GM18951 (cell line): ENCODE measurements around the gene CLMN.

ENCODE experiments used
- POLR2A ChIP-seq: IDR thresholded peaks from 4 replicates; pipeline ENCODE4 v1.6.1; 2011; ENCODE audit warnings: mild to moderate bottlenecking; ENCODE audit not compliant: insufficient read length, insufficient read depth; ENCODE audit errors: extremely low read depth
- in situ Hi-C: fragments of 300-500 bp; cut with MboI; formaldehyde crosslinking; loops from one replicate; pipeline ENCODE4 v1.12.0; 2022; ENCODE audit warnings: low sequenced_read_pairs, mixed read lengths, inconsistent platforms; ENCODE audit not compliant: unreplicated experiment

The CLMN gene, protein sequence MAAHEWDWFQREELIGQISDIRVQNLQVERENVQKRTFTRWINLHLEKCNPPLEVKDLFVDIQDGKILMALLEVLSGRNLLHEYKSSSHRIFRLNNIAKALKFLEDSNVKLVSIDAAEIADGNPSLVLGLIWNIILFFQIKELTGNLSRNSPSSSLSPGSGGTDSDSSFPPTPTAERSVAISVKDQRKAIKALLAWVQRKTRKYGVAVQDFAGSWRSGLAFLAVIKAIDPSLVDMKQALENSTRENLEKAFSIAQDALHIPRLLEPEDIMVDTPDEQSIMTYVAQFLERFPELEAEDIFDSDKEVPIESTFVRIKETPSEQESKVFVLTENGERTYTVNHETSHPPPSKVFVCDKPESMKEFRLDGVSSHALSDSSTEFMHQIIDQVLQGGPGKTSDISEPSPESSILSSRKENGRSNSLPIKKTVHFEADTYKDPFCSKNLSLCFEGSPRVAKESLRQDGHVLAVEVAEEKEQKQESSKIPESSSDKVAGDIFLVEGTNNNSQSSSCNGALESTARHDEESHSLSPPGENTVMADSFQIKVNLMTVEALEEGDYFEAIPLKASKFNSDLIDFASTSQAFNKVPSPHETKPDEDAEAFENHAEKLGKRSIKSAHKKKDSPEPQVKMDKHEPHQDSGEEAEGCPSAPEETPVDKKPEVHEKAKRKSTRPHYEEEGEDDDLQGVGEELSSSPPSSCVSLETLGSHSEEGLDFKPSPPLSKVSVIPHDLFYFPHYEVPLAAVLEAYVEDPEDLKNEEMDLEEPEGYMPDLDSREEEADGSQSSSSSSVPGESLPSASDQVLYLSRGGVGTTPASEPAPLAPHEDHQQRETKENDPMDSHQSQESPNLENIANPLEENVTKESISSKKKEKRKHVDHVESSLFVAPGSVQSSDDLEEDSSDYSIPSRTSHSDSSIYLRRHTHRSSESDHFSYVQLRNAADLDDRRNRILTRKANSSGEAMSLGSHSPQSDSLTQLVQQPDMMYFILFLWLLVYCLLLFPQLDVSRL

DNA sequence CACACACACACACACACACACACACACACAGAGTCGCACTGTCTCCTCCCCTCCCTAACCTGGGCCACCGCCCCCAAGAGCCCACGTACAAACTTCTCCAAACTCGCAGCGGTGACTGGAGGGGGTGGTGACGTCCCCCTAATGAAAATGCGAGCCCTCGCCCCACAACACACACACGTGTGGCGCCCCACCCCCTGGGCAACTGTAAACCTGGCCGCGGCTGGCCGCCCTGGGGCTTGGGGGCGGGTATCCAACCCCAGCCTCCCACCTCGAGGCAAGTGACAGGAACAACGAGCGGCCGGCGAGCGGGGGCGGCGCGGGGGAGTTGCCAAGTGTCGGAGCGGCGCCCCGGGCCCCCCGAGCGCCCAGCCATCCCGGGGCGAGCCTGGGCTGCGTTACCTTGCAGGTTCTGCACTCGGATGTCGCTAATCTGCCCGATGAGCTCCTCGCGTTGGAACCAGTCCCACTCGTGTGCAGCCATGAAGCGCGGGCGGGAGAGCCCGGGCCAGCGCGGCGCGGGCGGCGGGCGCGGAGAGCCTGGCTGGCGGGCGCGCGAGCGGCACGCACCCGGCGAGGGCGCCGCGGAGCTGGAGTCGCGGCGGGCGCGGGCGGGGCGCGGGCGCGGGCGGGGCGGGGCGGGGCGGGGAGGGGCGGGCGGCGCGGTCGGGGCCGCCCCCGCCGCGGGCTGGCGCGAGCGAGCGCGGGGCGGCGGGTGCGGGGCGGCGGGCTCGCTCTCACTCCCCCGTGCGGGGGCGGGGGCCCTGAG lies at the start of gene CLMN:
Gene CLMN (minus strand): TSS at position 597 of the 766 bp plus-strand sequence. CDS start 116 bp downstream, at position 481.
- in situ Hi-C loops = no loop called here
- TF ChIP-seq POLR2A = peak; percentile 27

DNA sequence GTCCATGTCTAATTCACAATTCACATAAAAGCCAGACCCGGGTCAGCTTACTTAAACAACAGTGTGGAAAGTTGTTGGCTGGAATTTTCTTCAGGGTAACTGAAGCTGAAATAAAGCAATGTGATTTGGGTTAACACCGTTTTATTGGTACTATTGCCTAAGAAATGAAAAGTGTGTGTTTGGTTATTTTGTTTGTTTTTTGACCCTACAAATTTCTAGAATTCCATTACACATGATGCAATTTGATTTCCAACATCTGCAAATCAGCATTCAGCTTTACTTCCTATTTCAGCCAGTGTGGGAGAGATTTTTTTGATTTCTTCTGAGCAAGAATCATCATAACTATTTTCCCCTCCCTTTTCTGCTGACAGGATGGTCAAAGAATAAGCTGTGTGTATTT lies 45.7 kb upstream of the CLMN start:
- in situ Hi-C loops = loop anchor here (25.0 kb wide), 1 partner anchor 678 kb away; no protein-coding TSS in a partner anchor
- TF ChIP-seq POLR2A = no peak

DNA sequence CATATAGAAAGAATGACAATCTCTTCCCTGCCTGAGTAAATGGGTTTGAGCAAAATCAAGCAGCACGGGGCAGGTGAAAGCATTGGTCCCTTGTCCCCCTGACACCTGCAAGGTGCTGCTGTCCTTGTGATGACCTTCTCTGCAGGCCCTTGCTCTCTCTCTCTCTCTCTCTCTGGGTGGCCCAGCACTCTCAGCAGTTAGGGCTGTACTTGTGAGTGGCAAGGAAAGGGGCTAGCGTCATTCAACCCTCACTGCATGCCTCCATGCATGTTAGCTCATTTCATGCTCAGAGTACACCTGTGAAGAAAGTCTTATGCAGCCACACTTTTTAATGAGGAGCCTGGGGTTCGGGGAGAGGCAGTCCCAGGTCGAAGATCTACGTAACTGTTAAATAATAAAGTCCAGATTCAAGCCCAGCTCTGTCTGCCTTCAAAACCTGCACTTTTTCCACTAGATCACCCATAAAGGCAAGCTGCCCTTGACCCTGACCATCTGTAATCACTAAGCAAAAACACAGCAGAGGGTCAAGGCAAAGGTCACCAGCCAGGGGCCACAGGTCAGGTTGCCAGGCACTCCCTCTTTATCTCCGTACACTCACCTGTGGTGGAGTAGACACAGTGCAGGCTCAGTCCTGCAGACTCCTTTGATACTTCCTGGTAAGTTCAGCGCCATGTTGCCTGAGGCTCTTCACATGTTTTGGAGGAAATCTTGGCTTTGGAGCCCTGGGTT lies 44.9 kb upstream of the CLMN start:
- in situ Hi-C loops = loop anchor here (25.0 kb wide), 1 partner anchor 677 kb away; no protein-coding TSS in a partner anchor
- no peak for TF ChIP-seq POLR2A

DNA sequence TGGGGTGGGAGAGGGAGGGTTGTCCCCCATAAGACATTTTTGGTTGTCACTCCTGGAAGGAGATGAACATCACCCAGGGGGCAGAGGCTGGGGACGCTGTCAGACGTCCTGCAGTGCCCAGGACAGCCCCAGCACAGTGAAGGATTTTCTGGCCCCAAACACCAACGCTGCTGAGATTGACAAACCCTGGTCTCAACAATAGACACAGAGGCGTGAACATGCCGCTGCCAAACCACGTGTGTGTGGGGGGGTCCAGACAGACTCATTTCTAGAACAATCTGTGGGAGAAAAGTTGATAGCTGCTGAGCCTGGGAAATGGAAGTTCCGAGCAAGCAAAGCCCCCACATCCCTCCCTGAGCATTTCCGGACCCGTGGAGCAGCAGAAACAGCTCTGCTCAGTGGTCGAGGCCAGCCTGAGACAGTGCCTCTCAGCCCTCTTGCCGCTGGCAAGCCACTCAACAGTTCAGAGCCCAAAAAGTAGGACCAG lies 43.8 kb upstream of the CLMN start:
- in situ Hi-C loops = loop anchor here (25.0 kb wide), 1 partner anchor 676 kb away; no protein-coding TSS in a partner anchor
- no peak for TF ChIP-seq POLR2A

DNA sequence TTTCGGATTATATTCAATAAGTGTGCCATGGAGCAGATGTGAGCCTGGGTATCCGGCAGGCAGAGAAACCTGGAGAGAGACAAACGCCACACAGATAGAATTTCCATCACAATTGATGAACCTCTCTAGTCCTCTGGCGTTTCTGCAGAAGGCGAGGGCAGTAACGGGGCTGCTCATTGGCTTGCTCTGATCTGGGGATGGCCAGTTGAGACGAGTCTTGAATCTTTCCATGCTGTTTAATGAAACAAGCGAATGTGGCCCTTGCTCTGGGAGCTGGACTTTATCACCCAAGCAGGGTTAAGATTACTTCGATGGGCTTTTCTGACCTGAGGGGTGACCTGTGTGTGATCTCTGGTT lies 42.4 kb upstream of the CLMN start:
- no peak for TF ChIP-seq POLR2A

DNA sequence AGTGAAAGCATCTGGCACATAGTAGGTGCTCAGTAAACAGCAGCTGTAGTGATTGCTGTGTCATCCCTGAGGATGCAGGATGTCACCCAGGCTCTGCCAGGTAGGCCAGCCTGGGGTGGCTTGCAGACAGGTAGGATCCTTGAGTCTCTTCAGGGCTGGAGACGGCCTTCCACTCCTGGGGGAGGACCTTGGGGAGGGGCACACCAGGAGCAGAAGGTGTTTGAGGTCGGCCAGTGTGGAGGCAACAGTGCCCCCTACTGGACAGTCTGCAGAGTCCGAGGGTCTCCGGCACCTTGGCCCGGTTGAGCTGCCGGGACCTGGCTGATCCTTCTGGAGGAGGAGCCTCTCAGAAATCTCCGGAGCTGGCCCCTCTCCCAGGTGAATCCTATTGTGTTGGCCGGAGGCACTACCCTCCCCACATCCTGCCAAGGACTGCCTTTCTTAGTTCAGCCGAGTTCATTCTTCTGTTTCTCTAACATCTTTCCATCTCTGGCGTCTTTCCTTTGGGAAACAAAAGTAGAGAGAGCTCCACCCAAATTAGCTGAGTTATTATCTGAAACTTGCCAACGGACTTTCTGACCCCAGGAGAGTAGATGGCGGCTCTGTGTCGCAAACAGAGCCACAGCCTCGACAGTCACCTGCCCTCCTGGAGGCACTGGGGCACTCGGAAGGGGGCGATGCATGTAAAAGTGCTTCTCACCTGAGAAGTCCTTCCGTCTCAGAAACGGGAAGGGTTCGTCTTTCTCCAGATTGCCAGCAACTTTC lies 41.8 kb upstream of the CLMN start:
- in situ Hi-C loops = loop anchor here (25.0 kb wide), 1 partner anchor 674 kb away; no protein-coding TSS in a partner anchor
- no peak for TF ChIP-seq POLR2A

More for the DNA sequence above, 42.4 kb upstream of the CLMN start:
- in situ Hi-C loops = loop anchor here (25.0 kb wide), 1 partner anchor 675 kb away; no protein-coding TSS in a partner anchor

DNA sequence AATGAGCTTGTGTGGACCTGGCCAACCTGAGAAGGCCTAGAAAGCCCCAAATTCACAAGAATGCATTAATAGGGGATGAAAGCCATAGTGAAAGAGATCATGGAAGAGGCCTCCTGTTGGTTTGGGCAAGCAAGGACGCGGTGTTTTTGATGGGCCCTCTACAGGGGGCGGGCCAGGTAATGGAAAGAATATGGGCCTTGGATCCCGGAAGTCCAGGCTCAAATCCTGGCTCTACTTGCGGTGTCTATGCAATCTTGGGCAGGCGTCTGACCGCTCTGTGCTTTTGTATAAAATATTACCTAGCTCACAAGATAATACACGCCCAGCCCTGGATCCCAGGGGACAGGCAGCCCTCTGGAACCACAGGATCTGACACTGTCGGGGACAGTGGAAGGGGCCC lies 41.1 kb upstream of the CLMN start:
- in situ Hi-C loops = loop anchor here (25.0 kb wide), 1 partner anchor 674 kb away; no protein-coding TSS in a partner anchor
- TF ChIP-seq POLR2A = no peak

DNA sequence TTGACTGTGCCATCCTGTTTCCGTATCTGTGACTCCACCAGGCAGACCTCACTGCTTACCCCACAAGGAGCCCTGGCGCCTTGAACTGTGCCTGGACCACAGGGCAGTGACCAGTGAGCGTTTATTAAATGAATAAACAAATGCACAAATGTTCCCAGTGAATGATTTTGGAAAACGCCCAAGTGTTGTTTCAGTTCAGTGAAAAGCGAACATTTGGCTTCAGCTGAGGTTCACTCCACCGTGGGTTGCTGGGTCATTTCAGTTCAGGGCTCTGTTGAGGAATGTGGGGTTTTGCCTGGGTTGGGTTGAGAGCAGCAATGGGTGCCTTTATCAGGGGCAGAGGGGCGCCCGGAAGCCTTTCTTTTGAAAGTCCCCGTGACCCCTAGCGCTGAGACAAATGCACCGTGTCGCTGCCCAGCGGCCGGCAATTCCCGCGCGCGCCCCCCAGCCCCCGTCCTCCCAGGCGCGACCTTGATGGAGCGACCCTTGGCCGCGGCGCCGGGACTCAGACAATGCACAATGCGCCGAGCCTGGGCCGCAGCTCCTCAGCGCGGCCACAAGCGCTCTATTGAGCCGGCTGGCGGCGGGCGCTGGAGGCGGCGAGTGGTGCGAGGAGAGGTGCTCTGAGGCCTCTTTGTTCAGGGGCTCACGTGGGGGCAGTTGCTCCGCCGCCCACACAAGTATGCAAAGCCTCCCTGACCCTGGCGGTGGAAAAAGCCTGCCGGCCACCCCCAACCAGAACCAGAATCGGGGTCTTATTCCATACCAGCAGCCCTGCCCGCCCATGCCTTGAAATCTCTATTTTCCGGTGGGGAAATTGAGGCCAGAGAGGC lies 40.5 kb upstream of the CLMN start:
- no peak for TF ChIP-seq POLR2A
- in situ Hi-C loops = loop anchor here (25.0 kb wide), 1 partner anchor 673 kb away; no protein-coding TSS in a partner anchor

DNA sequence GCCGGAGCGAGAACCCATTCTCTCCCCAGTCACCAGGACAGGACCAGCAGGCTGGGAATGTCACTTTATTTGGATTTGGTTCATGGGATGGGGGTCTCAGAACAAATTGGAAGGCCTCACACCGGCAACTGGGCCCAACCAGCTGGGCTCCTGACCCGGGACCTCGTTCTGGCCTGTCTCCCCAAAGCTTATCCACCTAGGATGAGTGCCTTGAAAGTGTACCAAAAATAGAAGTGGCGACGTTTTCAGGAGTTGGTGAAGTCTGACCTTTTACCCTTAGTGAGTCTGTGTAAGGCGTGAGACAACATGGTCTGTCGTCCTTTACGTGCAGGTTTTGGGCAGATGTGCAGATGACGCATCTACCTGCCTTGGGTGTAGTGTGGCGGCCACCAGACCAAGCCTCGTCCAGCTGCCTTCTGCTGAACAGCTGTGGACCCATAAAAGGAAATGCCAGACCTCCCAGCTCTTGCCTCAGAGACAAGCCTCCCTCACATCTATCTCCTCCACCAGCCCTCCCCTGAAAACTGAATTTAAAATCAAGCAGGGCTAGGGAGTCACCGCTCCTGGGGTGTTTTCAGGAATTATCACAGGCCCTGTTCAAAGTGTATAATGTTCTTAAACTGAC lies 36.6 kb upstream of the CLMN start:
- TF ChIP-seq POLR2A = no peak
- in situ Hi-C loops = loop anchor here (25.0 kb wide), 1 partner anchor 669 kb away; no protein-coding TSS in a partner anchor

DNA sequence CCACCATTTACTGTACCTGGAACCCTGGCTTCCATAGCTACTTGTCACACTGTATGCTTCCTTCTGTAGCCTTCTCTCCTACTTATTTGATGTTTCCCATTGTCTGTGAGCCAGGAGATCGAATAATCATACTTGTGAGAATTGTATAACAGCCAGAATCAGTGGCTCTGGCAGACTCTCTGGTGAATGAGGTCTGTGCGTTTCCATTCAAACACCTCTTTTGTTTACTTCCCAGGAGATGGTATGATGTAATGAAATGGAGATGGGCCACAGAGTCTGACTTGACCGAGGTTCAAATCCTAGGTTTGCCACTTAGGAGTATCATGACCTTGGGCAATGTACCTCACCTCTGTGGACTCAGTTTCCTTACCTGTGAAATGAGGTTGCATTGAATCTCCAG lies 35.7 kb upstream of the CLMN start:
- no peak for TF ChIP-seq POLR2A
- in situ Hi-C loops = loop anchor here (25.0 kb wide), 1 partner anchor 668 kb away; no protein-coding TSS in a partner anchor

DNA sequence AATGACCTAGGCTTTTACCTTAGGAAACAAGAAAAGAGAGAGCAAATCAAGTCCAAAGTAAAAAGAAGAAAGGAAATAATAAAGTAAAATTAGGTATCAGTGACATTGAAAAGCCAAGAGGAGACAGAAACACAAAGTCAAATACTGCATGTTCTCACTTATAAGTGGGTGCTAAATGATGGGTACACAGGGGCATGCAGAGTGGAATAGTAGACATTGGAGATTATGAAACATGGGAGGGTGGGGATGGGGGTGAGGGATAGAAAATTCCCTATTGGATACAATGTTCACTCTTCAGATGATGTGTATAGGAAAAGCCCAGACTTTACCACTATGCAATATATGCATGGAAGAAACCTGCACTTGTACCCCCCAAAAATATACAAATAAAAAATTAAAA lies 35.1 kb upstream of the CLMN start:
- TF ChIP-seq POLR2A = no peak
- in situ Hi-C loops = loop anchor here (25.0 kb wide), 1 partner anchor 668 kb away; no protein-coding TSS in a partner anchor
